IPS DF 19.7 (cell line): Measurements from ENCODE around the gene MALL.
"Not testable (repeated sequence)": the region's sequence is repeated elsewhere in the genome, so short reads cannot be mapped to it uniquely, and the experiment has no call there.

ENCODE experiments used
- DNase-seq: peaks from one replicate; pipeline ENCODE4 v3.0.0-alpha.2; 2013; ENCODE audit warnings: low read depth, low spot score

MALL gene

DNA sequence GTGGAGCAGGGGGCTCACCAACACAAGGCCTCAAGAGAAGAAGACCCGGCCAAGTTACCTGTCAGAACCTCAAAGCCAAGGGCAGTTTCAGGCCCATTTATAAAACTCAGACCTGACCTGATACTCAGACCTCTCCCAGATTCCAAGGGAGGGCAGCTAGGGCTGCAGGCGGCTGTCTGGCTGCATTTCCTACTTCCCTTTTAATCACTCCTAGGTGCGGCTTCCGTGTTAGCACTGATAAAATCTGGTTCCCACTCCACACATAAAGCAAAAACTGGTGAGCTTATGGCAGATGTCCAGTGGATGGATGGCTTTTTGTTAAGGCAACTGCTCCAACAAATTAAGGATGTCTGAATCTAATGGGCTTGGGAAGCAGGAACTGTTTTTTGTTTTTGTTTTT is 63.5 kb downstream of the MALL start:
- not testable (repeated sequence) for DNase-seq

DNA sequence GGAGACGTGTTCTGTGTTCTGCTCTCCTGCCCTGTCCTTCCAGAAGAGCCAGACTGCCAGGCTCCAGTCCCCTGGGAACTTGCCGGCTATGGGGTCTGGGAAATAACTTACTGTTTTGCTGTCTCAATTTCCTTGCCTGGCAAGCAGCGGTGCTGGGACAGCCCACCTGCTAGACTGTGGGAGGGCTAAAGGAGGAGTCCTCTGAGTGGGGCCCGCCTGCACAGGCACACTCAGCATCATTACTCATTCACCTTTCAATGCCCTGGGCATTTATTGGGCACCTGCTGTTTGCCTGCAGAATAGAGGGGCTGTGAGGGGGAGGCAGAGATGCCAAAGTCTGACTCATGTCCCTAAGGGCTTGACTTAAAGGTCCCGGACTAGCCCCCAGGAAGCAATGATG is 65.4 kb downstream of the MALL start:
- not testable (repeated sequence) for DNase-seq

- not testable (repeated sequence) for DNase-seq
Measured at GRCh38 chr2:110049769-110050168, 65.9 kb downstream of the MALL start.

DNA sequence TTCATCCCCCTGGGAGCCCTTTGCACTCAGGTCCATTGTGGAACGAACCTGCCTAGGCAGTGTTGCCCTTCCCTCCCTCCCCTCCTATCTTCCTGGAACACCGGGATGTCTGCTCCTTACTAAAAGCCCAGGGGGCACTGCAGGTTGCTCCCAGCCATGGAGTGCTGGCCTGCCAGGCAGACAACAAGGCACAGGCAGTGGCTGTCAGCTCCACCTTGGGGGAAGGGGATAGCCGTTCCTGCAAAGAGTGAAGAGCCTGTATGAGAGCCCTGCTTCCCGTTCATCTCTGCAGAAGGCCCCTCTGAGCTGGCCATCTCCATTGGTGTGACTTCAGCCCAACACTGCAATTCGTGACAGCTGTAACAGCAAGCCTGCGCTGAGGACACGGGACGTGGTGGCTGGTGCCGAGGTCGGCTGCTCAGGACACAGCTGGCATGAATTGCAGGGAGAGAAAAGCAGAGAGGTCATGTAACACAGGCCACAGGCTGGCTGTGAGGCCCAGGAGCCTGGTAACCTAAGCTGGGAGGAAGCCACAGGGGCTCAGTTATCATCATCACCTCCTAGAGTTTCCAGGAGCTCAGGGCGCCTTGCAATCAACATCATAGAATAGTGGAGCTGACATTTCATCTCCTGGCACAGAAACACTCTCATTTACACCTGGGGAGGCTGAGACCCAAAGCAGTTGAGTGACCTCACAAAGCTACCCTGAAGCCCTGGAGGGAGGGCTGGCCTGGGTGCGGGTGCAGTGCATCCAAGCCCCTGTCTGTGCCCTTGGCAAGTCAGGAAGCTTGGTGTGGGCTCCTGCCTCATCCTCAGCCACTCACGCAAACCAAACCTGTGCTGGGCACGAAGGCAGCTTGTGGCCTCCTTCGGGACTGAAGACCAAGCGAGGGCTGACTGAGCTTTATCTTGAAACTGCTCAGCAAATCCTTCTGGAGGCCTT is 67.1 kb downstream of the MALL start:
- DNase-seq: not testable (repeated sequence)

GRCh38 chr2:110047225-110047624 is 68.4 kb downstream of the MALL start:
- not testable (repeated sequence) for DNase-seq

- not testable (repeated sequence) for DNase-seq
Measured at GRCh38 chr2:110041941-110042660, 73.5 kb downstream of the MALL start.

- DNase-seq: not testable (repeated sequence)
Measured at GRCh38 chr2:110037336-110037735, 78.3 kb downstream of the MALL start.

DNA sequence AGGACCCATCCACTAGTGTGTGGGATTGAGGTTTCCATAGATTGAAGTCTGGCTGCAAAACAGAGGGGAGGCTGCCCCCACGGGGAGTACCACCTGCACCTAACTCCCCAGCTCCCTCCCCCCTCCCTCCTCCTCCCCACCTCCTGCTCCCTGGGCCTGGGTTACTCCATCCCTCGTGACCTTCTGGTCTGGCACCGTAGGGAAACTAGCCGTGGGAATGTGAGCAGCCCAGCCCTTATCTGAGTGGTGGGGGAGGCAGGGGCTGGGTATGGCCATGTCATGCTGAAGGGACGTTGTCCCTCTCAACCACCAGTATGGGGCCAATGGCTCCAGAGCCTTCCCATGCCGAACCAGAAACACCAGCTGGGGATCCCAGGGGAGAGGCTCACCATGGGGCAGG is 80.2 kb downstream of the MALL start:
- DNase-seq: not testable (repeated sequence)

GRCh38 chr2:110034935-110035334 is 80.7 kb downstream of the MALL start:
- not testable (repeated sequence) for DNase-seq
